K562 (cell line): Measurements from ENCODE around the gene FERMT3. TPM values are rescaled to one million over a fixed set of nuclear protein-coding genes. Genes with fewer than 3 reads are reported as not detected.
A peak's percentile ranks its signal among the peaks of the same experiment; 100 is the strongest.

Source experiments
- ARID2 ChIP-seq: fragments of 450-650 bp; IDR thresholded peaks from 2 replicates; pipeline ENCODE4 v1.6.1; 2017; ENCODE audit warnings: antibody characterized with exemption, mild to moderate bottlenecking
- DNMT1 ChIP-seq: fragments of 450-650 bp; IDR thresholded peaks from 2 replicates; pipeline ENCODE4 v1.6.1; 2016; ENCODE audit warnings: antibody characterized with exemption, mild to moderate bottlenecking
- MAFG ChIP-seq: fragments of 450-650 bp; conservative IDR thresholded peaks from 2 replicates; pipeline ENCODE4 v1.6.1; 2016; ENCODE audit warnings: missing genetic modification characterization, missing compliant biosample characterization
- MBD2 ChIP-seq: sonication (generic); IDR thresholded peaks from 2 replicates; pipeline ENCODE4 v1.6.1; 2016; ENCODE audit warnings: low read depth, borderline replicate concordance
- NRF1 ChIP-seq, 2 experiments: fragments of 450-650 bp; IDR thresholded peaks in 1 of 2; conservative IDR thresholded peaks in 1 of 2; 2 replicates each; pipeline ENCODE4 v1.6.1; 2014; ENCODE audit warnings: mild to moderate bottlenecking in 2 of 2
- PHB ChIP-seq: fragments of 250-450 bp; sonication (Bioruptor Pico); IDR thresholded peaks from 2 replicates; pipeline ENCODE4 v1.5.0; 2021
- PURB ChIP-seq: sonication (generic); formaldehyde crosslinking; IDR thresholded peaks from 2 replicates; pipeline ENCODE4 v1.9.0; 2021; ENCODE audit warnings: low read depth, mild to moderate bottlenecking, missing genetic modification reagents
- RBM39 ChIP-seq: fragments of 200-400 bp; formaldehyde crosslinking; optimal IDR thresholded peaks from 2 replicates; pipeline ENCODE3; 2018; ENCODE audit warnings: low read depth, low read length
- SAP30 ChIP-seq: fragments of 200-600 bp; sonication (generic); IDR thresholded peaks from 2 replicates; pipeline ENCODE4 v1.6.1; 2012; ENCODE audit warnings: borderline replicate concordance, low read depth, mild to moderate bottlenecking, moderate library complexity, low read length, control low read depth, inconsistent platforms; ENCODE audit not compliant: insufficient read depth, poor library complexity, severe bottlenecking
- SETDB1 ChIP-seq: IDR thresholded peaks from one replicate; pipeline ENCODE4 v1.6.1; 2012; ENCODE audit warnings: low read length, control low read depth, inconsistent platforms
- SMC3 ChIP-seq: conservative IDR thresholded peaks from 2 replicates; pipeline ENCODE4 v1.6.1; 2011; ENCODE audit warnings: low read depth, low read length, improper control_type of control experiment; ENCODE audit not compliant: insufficient read depth
- STAG1 ChIP-seq: sonication (generic); formaldehyde crosslinking; IDR thresholded peaks from 2 replicates; pipeline ENCODE4 v1.5.0; 2020; ENCODE audit warnings: missing genetic modification reagents, borderline replicate concordance
- TCF7L2 ChIP-seq: fragments of 150-350 bp; IDR thresholded peaks from 2 replicates; pipeline ENCODE4 v1.6.1; 2016; ENCODE audit warnings: low read depth, mild to moderate bottlenecking, low read length, moderate library complexity
- WHSC1 ChIP-seq: IDR thresholded peaks from one replicate; pipeline ENCODE4 v1.6.1; 2012; ENCODE audit warnings: low read length, control low read depth, inconsistent platforms
- ZBTB49 ChIP-seq: sonication (generic); formaldehyde crosslinking; IDR thresholded peaks from 2 replicates; pipeline ENCODE4 v1.8.0; 2022; ENCODE audit warnings: missing genetic modification reagents, mild to moderate bottlenecking, borderline replicate concordance
- ZNF407 ChIP-seq: fragments of 450-650 bp; IDR thresholded peaks from 2 replicates; pipeline ENCODE4 v1.6.1; 2016; ENCODE audit warnings: low read depth
- ZNF778 ChIP-seq: fragments of 450-650 bp; formaldehyde crosslinking; IDR thresholded peaks from 2 replicates; pipeline ENCODE4 v1.4.0; 2020; ENCODE audit warnings: mild to moderate bottlenecking, moderate library complexity
- ZNF780A ChIP-seq: fragments of 250-450 bp; sonication (Bioruptor Pico); IDR thresholded peaks from 2 replicates; pipeline ENCODE4 v1.5.0; 2021; ENCODE audit warnings: mild to moderate bottlenecking
- polyA plus RNA-seq, 8 experiments: library from polyadenylated mRNA; depleted of rRNA in 4 of 8; stranded (reverse) in 5 of 8; unstranded in 3 of 8; fragments of >200 nt; fragmentation: Nextera tagmentation in 2 of 8; fragmentation: Illumina TruSeq in 1 of 8; extraction: Ambion mirVana in 2 of 8; extraction: Trizol in 1 of 8; gene quantifications; 2 replicates each; pipeline versions ENCODE4 v1.2.1 to v1.2.3, GENCODE V29; 2011 to 2014; ENCODE audit warnings: inconsistent platforms in 1 of 8, missing spikeins in 1 of 8
- total RNA-seq, 7 experiments: library from RNA; depleted of rRNA in 6 of 7; stranded (reverse); fragments of >200 nt in 6 of 7; fragmentation: Illumina TruSeq in 2 of 7; extraction: Trizol in 2 of 7; gene quantifications; 2 replicates each; pipeline versions ENCODE4 v1.2.1 to v1.2.3, GENCODE V29; 2011 to 2021; ENCODE audit warnings: low replicate concordance in 1 of 7

Gene FERMT3
- total and polyA plus RNA-seq, 9 of the 15 experiments (the other 6 are each of a cell fraction or from before 2014, with no cell fraction given): 3.2 to 275 (median 79.7) TPM

GRCh38 chr11:64269540-64270220, 63.2 kb downstream of the FERMT3 start (continued):
- TF ChIP-seq ZNF407 (no peak), ARID2 (no peak), ZNF780A (no peak), NRF1 (conservative IDR thresholded peaks at IDR 0.05 in 1 of 2, IDR thresholded peaks at IDR 0.05 in 1 of 2) (peak; percentile 95 to 96), SMC3 (no peak), DNMT1 (no peak), TCF7L2 (no peak), RBM39 (no peak), ZBTB49 (no peak; the same call in 1 of the 2 replicates), SAP30 (no peak), WHSC1 (no peak), MBD2 (peak; percentile 92), STAG1 (CRISPR knock-in tag) (no peak), PHB (peak; percentile 78), PURB (no peak), ZNF778 (CRISPR knock-in tag) (no peak), MAFG (tag) (no peak), SETDB1 (peak; percentile 24)
